ENCODE measurements around the gene SLC6A6. TPM values are rescaled to one million over a fixed set of nuclear protein-coding genes. Genes with fewer than 3 reads are reported as not detected.
A peak's percentile ranks its signal among the peaks of the same experiment; 100 is the strongest.

SLC6A6 gene
- total RNA-seq, 4 donors from 2014 or later, result 15.4 to 37.6 (median 20.9) TPM

DNA sequence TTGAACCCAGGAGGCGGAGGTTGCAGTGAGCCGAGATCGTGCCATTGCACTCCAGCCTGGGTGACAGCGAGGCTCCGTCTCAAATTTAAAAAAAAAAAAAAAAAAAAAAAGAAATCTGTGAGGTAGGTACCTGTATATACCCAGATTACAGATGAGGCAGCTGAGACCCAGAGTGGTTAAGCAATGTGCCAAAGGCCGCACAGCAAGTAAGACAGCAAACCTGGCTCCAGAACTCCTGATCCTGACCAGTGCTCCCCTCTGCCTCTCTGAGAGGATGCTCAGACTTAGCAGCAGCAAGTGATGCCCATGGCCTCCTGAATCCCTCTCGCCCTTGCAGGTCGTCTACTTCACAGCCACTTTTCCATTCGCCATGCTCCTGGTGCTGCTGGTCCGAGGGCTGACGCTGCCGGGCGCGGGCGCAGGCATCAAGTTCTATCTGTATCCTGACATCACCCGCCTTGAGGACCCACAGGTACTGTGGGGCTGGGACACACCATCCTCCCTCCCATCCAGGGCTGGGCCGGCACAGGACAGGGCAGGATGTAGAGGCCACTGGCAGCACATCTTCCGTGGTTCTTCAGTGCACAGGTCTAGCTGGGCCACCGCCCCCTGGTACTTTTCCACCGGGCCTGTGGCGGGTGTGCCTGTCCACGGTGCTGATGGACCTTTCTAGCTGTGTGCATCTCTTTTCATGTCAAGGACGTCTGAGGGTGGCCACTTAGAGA, 63.9 kb downstream of the SLC6A6 start:
- H3K27me3 ChIP-seq, result no peaks in the 10 kb centered on the region
- 95 to 100% methylated on average over 2 to 4 of the region's 23 CpGs for WGBS, 2 donors (ENCODE audit: low coverage in 1 of 2)
- TF ChIP-seq POLR2AphosphoS5 (IDR thresholded peaks at IDR 0.05), result no peak
- TF ChIP-seq, protein P1, sequence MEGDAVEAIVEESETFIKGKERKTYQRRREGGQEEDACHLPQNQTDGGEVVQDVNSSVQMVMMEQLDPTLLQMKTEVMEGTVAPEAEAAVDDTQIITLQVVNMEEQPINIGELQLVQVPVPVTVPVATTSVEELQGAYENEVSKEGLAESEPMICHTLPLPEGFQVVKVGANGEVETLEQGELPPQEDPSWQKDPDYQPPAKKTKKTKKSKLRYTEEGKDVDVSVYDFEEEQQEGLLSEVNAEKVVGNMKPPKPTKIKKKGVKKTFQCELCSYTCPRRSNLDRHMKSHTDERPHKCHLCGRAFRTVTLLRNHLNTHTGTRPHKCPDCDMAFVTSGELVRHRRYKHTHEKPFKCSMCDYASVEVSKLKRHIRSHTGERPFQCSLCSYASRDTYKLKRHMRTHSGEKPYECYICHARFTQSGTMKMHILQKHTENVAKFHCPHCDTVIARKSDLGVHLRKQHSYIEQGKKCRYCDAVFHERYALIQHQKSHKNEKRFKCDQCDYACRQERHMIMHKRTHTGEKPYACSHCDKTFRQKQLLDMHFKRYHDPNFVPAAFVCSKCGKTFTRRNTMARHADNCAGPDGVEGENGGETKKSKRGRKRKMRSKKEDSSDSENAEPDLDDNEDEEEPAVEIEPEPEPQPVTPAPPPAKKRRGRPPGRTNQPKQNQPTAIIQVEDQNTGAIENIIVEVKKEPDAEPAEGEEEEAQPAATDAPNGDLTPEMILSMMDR (IDR thresholded peaks at IDR 0.05), result no peak
- TF ChIP-seq POLR2A (IDR thresholded peaks at IDR 0.05), result no peak
- TF ChIP-seq EP300 (IDR thresholded peaks at IDR 0.05), result no peak
- no peak for ATAC-seq
- H3K9me3 ChIP-seq, result no peaks in the 10 kb centered on the region
- H3K27ac ChIP-seq, result no peak overlapping the region
- peaks cover 0 to 79% of the 10 kb centered on the region in 2 donors for H3K36me3 ChIP-seq
- no peak overlapping the region for H3K4me3 ChIP-seq
- peaks cover 0 to 8% (median 0%) of the 10 kb centered on the region in 3 donors for H3K4me1 ChIP-seq

DNA sequence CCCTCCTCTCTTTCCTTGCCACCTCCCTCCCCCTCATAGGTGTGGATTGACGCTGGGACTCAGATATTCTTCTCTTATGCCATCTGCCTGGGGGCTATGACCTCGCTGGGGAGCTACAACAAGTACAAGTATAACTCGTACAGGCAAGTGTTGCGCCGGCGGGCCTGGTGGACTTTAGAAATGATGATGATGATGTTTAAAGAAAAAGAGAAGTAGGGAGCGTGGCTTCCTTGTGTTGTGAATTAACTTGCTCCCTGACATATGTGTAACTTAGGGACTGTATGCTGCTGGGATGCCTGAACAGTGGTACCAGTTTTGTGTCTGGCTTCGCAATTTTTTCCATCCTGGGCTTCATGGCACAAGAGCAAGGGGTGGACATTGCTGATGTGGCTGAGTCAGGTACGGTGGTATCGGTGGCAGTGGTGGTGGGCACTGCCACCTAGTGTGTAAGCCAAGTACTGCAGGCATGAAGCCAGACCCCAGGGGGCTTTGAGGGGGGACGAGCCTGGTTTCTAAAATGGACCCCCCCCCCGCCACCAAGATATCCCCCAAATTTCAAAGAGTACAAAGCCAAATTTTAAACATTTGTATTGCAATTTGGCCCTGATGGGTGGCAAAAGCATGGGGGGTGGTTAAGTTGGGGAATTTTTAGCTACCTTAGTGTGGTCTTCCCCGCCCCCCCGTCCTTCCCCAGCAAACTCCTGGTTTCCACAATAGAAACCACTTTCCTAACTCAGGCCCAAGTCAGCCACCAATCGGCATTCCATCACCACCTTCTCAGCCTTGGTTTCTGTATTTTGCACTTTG, 65.6 kb downstream of the SLC6A6 start:
- Histone ChIP-seq H3K4me3 (no peak overlapping the region), H3K27me3 (no peaks in the 10 kb centered on the region), H3K4me1 (peaks cover 0 to 6% (median 4%) of the 10 kb centered on the region in 3 donors), H3K9me3 (no peaks in the 10 kb centered on the region), H3K36me3 (peaks cover 0 to 85% of the 10 kb centered on the region in 2 donors), H3K27ac (no peak overlapping the region)
- 53 to 67% methylated on average over 10 of the region's 15 CpGs for WGBS, 2 donors (ENCODE audit: low coverage in 1 of 2)
- TF ChIP-seq EP300 (IDR thresholded peaks at IDR 0.05), result no peak
- TF ChIP-seq, protein P1 (IDR thresholded peaks at IDR 0.05), result peak in 3 of 4 experiments; percentile 91 to 94 (median 93)
- TF ChIP-seq POLR2AphosphoS5 (IDR thresholded peaks at IDR 0.05), result peak; percentile 37
- no peak for TF ChIP-seq POLR2A (IDR thresholded peaks at IDR 0.05)
- peak; percentile 45 for ATAC-seq

DNA sequence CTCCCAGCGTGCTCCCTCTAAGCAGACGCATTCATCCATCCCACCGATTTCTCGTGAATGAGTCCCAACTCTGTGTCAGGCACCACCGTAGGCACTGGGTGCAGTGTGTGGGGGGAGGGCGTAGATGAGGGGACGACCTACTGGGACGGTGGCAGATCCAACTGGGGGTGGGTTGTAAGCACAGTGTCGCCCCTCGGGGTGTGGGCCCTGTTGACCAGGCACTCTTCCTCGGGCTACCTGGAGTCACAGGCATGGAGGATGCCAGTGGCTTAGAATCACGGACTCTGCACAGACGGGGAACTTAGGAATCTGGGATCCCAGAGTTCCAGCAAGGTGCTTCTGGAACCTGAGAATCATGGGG, 66.2 kb downstream of the SLC6A6 start:
- H3K4me3 ChIP-seq, result no peak overlapping the region
- TF ChIP-seq POLR2A (IDR thresholded peaks at IDR 0.05) (no peak), POLR2AphosphoS5 (IDR thresholded peaks at IDR 0.05) (no peak), EP300 (IDR thresholded peaks at IDR 0.05) (no peak)
- TF ChIP-seq, protein P1 (IDR thresholded peaks at IDR 0.05), result no peak
- ATAC-seq, result no peak
- 63 to 100% methylated on average over 2 to 6 of the region's 13 CpGs for WGBS, 2 donors (ENCODE audit: low coverage in 1 of 2)
- peaks cover 0 to 85% of the 10 kb centered on the region in 2 donors for H3K36me3 ChIP-seq
- H3K27me3 ChIP-seq, result no peaks in the 10 kb centered on the region
- peaks cover 0 to 12% (median 7%) of the 10 kb centered on the region in 3 donors for H3K4me1 ChIP-seq
- no peak overlapping the region for H3K27ac ChIP-seq
- H3K9me3 ChIP-seq, result no peaks in the 10 kb centered on the region

DNA sequence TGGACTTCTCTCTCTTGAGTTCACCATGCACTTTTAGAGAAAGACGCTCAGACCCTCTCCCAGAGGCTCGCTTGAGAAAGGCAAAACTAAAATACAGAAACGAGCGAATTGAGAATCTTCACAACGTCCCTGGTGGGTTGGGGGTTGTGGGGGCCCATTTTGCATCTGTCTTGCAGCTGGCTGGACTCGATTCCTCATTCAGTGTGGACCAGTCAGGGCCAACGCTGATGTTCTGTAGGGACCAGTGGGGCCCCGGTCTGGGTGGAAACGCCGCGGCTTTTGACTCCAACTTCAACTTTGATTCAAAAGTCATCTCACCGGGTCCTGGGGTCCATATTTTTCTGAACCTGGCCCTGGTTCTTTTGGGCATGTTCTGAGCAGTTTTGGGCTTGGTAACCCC, 68.1 kb downstream of the SLC6A6 start:
- no peak overlapping the region for H3K4me3 ChIP-seq
- H3K27ac ChIP-seq, result no peak overlapping the region
- 77 to 84% methylated on average over 5 to 12 of the region's 12 CpGs for WGBS, 2 donors (ENCODE audit: low coverage in 1 of 2)
- H3K36me3 ChIP-seq, result peaks cover 0 to 85% of the 10 kb centered on the region in 2 donors
- H3K4me1 ChIP-seq, result peaks cover 0 to 22% (median 12%) of the 10 kb centered on the region in 3 donors
- no peaks in the 10 kb centered on the region for H3K9me3 ChIP-seq
- TF ChIP-seq, protein P1 (IDR thresholded peaks at IDR 0.05), result no peak
- TF ChIP-seq EP300 (IDR thresholded peaks at IDR 0.05), result no peak
- no peak for TF ChIP-seq POLR2AphosphoS5 (IDR thresholded peaks at IDR 0.05)
- no peak for TF ChIP-seq POLR2A (IDR thresholded peaks at IDR 0.05)
- no peak for ATAC-seq
- no peaks in the 10 kb centered on the region for H3K27me3 ChIP-seq

All from gastroesophageal sphincter (tissue), 4 donors.